Retina (tissue), 1 donor: ENCODE data around the gene ADCY2.

Experiments
- DNase-seq: peaks from one replicate; pipeline ENCODE4 v3.0.0-alpha.2; 2016

The ADCY2 gene

GRCh38 chr5:7446913-7447312, 51.0 kb downstream of the ADCY2 start:
- DNase-seq, result no peak

- no peak for DNase-seq
Observed at GRCh38 chr5:7453947-7454346, 58.0 kb downstream of the ADCY2 start.

DNA sequence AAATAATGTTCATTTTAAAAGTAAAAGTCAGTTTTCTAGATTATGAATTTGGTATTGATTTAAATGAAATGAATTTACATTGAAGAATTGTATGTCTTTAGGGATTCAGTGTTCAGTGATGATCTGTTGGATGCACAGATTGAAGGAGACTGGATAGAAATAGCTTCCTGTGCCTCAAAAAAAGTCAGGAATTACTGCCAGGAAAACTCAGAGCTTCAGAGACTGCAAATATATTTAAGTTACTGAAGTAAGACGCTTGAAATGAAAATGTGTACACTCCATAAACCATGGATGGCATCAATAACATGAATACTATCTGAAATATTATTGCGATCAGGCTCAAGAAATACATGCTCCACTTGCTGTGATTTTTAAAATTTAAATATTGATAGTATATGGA, 60.3 kb downstream of the ADCY2 start:
- no peak for DNase-seq

GRCh38 chr5:7461371-7461770, 65.4 kb downstream of the ADCY2 start:
- DNase-seq, result no peak

DNA sequence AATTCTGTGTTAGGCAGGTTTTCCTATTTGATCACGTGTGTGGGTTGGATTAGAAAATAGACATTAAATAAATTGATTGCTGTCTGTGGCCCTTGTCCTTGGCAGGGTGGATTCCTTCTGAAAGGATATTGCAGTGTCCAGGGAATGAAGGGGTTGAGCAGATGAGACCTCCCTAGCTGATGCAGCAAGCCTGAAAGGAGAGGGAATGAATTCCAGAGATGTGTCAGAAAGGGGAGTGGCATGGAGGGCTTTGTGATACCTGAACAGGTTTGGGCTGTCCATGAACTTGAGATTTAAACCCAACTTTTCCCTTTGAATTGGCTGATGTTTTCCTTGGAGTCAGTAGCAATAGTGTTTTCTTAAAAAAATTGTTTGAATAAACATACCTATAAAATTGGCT, 66.8 kb downstream of the ADCY2 start:
- DNase-seq, result no peak

- DNase-seq, result no peak
Observed at GRCh38 chr5:7464182-7464581, 68.2 kb downstream of the ADCY2 start.

GRCh38 chr5:7467179-7467578, 71.2 kb downstream of the ADCY2 start:
- no peak for DNase-seq

- no peak for DNase-seq
Observed at GRCh38 chr5:7468742-7469141, 72.8 kb downstream of the ADCY2 start.

- DNase-seq, result no peak
Observed at GRCh38 chr5:7471710-7472109, 75.8 kb downstream of the ADCY2 start.

- no peak for DNase-seq
Observed at GRCh38 chr5:7473115-7473514, 77.2 kb downstream of the ADCY2 start.

DNA sequence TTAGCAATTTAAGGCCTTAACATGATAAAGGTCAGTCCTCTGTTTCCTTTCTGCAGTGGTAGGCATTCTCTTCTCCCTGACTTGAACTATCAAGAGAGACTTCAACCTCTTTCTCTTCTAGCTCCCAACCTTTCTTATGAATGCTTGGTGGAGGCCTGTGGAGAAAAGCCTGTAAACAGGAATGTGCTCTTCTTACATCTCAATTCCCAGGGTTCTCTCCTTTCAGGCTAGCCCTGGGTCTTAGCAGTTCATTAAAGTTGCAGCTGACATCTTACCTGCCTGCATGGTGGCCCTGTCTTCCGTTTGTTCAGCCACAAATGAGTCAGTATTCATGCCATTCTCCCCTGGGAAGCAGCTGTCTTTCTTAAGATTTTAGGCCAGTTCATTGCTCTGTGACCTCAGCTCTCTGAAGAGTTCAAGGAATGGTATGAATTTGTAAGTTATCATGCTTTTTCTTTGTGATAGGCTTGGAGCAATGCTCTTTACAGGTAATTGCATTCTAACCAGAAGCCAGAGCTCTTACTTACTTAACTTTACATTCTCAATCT, 77.8 kb downstream of the ADCY2 start:
- DNase-seq, result no peak

- DNase-seq, result no peak
Observed at GRCh38 chr5:7474821-7475403, 79.0 kb downstream of the ADCY2 start.

GRCh38 chr5:7478459-7478858, 82.5 kb downstream of the ADCY2 start:
- DNase-seq, result no peak

GRCh38 chr5:7488734-7489133, 92.8 kb downstream of the ADCY2 start:
- no peak for DNase-seq

DNA sequence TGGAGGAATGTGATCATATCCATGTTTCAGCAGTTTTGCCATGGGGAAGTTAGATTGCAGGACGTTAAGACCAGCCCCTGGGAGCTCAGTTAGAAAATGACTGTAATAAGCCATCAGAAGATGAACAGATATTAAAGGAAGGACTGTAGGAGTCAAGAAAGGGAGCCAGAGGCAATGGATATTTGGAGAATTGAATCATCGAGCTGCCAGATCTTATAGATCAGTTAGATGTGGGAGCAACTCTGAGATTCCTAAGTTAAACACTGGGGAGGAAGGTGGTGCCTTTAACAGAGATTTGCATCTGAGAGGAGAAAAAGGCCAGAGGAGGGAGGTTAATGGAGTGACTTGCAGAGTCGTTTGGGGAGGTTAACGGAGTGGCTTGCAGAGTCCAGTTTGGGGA, 96.4 kb downstream of the ADCY2 start:
- no peak for DNase-seq

DNA sequence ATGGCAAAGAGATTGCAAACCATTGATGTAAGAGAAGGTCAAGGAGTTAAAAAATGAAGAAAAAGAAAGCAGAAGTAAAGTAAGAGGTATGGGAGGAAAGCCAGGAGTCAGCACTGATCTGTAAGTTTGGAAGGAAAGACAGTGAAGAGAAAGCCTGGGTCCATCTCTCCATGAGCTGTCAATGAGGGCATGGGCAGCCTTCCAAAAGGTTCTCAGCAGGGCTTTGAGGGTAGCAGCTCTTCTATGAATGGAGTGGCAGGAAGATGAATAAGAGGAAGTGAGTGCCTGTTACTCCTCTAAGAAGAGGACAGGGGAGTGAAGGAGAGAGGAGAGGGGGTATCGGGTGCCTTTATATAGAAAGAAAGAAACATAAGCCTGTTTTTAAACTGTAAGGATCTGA, 97.1 kb downstream of the ADCY2 start:
- no peak for DNase-seq

DNA sequence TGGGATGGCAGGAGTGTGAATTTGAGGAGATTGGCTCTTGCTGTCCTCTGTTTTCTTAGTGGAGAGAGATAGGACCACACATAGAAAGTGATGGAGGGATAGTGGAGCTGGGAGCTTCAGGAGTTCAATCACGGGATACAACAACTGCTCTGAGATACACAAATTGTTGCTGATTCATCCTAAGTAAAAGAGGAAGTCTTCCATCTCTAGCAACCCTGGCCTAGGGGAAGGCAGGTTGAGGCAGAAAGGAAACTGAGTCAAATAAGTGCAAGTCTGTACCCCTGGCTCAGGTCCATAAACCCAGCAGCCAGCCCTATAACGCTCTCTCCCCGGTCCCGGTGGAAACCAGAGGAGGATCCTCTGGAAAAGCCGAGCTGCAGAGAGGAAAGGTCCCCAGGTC, 97.7 kb downstream of the ADCY2 start:
- no peak for DNase-seq

- DNase-seq, result no peak
Observed at GRCh38 chr5:7494481-7495130, 98.7 kb downstream of the ADCY2 start.

DNA sequence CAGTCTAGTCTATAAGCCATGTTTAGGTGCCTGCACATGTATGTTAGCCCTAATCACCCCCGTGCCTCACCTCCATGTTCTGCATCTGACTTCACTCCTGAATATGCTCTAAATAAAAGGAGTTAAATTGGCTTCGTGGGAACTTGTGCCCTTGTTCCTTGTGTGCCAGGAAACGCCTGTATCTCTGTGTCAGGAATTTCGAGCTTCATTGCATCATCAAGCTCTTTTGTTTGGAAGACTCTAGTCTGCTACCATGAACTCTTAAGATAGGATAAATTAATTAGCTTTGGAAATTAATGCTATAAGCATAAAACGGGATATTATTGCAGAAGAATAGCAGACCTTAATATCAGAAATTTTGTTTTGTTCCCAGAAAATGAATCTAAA, 99.2 kb downstream of the ADCY2 start:
- no peak for DNase-seq

DNA sequence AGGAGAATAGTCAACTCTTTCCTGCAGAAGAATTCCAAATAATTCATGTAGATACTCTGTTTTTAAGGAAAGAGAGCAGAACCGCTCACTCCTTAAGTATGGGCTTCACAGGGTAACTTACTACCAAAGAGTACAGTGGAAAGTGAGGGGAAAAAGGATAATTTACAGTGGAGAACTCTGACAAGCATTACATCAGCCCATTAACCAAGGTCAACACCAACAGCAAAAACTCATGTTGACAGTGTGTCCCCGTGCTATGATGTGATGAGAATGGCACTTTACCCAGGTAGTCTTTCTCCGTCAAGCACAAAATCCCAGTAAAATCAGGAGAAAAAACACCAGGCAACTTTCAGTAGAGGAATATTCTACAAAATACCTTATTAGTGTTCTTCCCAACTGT, 104.3 kb downstream of the ADCY2 start:
- no peak for DNase-seq

DNA sequence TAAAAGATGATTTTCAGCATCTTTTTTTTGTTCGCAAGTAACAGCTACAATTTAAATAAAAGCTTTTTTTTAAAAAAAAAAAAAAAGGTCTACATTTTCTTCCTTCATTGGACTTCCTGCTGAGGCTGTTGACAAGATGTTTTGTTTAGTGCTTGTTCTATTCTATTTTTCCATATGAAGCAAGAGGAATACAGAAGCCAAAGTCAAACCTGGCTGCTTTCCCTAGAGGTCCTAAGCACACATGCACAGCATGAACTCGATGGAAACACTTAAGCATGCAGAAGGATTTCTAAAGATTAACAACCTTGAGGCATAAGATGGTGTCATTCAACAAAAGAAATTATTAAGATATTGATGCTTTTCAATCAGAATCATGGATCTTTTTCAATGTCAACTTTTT, 105.1 kb downstream of the ADCY2 start:
- DNase-seq, result no peak

- no peak for DNase-seq
Observed at GRCh38 chr5:7503564-7503963, 107.6 kb downstream of the ADCY2 start.

GRCh38 chr5:7515284-7515914, 119.5 kb downstream of the ADCY2 start:
- no peak for DNase-seq

DNA sequence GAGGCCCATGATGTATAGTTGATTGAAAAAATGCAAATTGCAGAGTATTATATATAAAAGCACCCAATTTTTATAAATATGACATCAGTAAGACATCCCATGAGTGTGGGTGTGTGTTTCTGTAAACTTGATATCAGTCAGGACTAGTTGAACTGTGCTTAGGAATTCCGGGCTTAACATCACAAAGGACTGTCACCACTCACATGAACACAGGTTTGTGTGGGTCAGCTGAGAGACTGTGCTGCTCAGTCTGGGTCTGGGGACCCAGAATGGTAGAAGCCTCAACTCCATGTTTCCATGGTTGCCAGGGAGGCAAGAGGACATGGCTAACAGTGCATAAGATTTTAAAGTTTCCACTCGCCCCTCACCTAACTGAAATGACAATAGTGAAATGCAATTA, 120.3 kb downstream of the ADCY2 start:
- no peak for DNase-seq

DNA sequence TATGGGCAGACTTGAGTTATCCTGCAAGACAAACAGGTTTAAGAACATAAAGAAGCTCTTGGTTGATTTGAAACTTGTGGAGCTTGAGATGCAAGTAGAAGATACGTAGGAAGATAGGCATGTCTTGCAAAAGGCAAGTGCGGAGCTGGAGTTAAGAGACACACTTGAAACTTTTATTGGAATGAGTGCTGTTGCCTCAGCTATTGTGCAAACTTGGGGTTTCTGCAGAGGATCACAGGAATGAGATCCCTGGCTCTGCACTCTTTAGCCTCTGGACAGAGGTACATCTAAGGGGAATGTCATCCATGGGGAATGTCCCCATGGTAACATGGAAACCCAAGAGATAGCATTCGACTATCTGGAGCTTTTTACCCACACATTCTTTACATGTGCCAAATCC, 121.1 kb downstream of the ADCY2 start:
- no peak for DNase-seq
